Stomach smooth muscle (tissue), 2 donors: ENCODE results near the gene WWTR1.

Experiments
- H3K27ac ChIP-seq: one replicate; pipeline ENCODE4 v1.7.0; 2013; ENCODE audit warnings: mild to moderate bottlenecking, low read length, inconsistent platforms
- H3K27me3 ChIP-seq, 2 donors: one replicate each; pipeline ENCODE4 v1.7.0; 2013; ENCODE audit warnings: low read length in 2 of 2; ENCODE audit not compliant: insufficient read depth in 2 of 2, control insufficient read depth in 1 of 2
- H3K36me3 ChIP-seq, 2 donors: one replicate each; pipeline ENCODE4 v1.7.0; 2013; ENCODE audit warnings: low read length in 2 of 2; ENCODE audit not compliant: control insufficient read depth in 2 of 2, insufficient read depth in 2 of 2
- H3K4me1 ChIP-seq: one replicate; pipeline ENCODE4 v1.7.0; 2013; ENCODE audit warnings: low read length; ENCODE audit not compliant: control insufficient read depth, insufficient read depth
- H3K4me3 ChIP-seq, 2 donors: one replicate each; pipeline ENCODE4 v1.7.0; 2013; ENCODE audit warnings: low read length in 2 of 2
- H3K9ac ChIP-seq, 2 donors: one replicate each; pipeline ENCODE4 v1.7.0; 2013; ENCODE audit warnings: low read length in 2 of 2, mild to moderate bottlenecking in 1 of 2
- H3K9me3 ChIP-seq, 2 donors: one replicate each; pipeline ENCODE4 v1.7.0; 2013; ENCODE audit warnings: low read length in 2 of 2; ENCODE audit not compliant: control insufficient read depth in 2 of 2
- donor health status: healthy.
- donor health status: Pancreatic carcinoma.

The WWTR1 gene

DNA sequence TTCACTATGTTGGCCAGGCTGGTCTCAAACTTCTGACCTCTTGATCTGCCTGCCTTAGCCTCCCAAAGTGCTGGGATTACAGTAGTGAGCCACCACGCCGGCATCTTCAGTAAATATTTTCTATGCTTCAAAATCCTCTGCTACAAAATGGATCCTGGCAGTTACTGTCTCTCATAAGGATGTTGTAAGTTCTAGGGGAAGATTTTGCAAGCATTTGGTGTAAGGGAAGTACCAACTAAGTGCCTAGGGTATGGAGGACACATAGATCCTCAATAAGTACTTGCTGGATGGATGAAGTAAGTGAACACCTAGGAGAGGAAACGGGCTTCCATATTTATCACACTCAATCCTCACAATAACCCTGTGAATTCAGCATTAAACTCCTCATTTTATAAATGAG is 176.8 kb downstream of the WWTR1 start:
- Histone ChIP-seq H3K36me3 (no peaks in the 10 kb centered on the region), H3K9me3 (no peaks in the 10 kb centered on the region), H3K27ac (no peak overlapping the region), H3K4me1 (no peaks in the 10 kb centered on the region), H3K9ac (no peak overlapping the region), H3K4me3 (no peak overlapping the region), H3K27me3 (no peaks in the 10 kb centered on the region)

DNA sequence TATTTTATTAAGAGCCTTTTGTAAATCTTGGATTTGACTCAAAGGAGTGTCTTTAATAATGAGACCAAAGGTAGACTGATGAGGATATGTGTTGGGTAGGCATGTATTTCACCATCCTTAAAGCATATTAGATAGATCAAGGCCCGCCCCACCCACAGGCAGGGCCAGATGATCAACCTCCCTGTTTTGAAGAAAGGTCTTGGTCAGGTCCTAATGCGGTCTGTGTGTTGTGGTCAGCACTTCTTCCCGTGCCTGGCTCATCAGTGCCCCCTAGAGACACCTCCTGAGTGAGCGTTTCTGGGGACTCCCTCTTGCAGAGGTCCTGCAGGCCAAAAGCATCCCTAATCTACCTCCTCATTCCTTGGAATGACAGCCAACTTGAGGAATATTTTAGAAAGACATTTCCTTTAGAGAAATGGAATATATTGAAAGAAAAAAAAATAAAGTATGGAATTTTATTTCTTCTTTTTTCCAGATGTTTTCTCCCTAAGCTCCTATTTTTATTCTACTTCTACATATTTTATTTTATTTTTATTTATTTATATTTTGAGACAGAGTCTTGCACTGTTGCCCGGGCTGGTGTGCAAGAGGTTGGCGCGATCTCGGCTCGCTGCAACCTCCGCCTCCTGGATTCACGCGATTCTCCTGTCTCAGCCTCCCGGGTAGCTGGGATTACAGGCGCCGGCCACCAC is 177.4 kb downstream of the WWTR1 start:
- Histone ChIP-seq H3K4me3 (no peak overlapping the region), H3K9me3 (no peaks in the 10 kb centered on the region), H3K27ac (no peak overlapping the region), H3K9ac (no peak overlapping the region), H3K27me3 (no peaks in the 10 kb centered on the region), H3K4me1 (no peaks in the 10 kb centered on the region), H3K36me3 (no peaks in the 10 kb centered on the region)

- Histone ChIP-seq H3K27ac (no peak overlapping the region), H3K9ac (no peak overlapping the region), H3K4me1 (no peaks in the 10 kb centered on the region), H3K36me3 (no peaks in the 10 kb centered on the region), H3K4me3 (no peak overlapping the region), H3K27me3 (no peaks in the 10 kb centered on the region), H3K9me3 (no peaks in the 10 kb centered on the region)
Observed at GRCh38 chr3:149479621-149480325, 178.1 kb downstream of the WWTR1 start.

DNA sequence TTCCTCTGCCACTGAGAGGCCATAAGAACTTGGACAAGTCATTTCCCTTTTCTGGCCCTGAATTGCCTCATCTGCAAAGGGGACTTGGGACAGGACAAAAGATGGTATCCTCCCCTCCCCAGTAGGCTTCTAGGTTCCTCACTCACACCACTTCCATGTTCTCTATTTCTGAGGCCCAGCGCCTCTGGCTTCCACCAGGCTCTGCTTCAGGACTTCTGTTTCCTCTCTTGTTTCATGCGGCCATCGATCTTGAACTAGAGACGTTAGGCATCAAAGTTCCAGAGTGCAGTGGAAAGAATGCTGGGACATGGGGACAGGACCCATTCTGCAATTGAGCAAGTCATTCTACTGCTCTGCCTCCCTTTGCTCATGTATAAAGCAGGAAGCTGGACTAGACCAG is 181.6 kb downstream of the WWTR1 start:
- no peaks in the 10 kb centered on the region for H3K36me3 ChIP-seq
- H3K27me3 ChIP-seq, result no peaks in the 10 kb centered on the region
- no peak overlapping the region for H3K9ac ChIP-seq
- no peak overlapping the region for H3K4me3 ChIP-seq
- H3K4me1 ChIP-seq, result peaks cover 7% of the 10 kb centered on the region
- no peaks in the 10 kb centered on the region for H3K9me3 ChIP-seq
- no peak overlapping the region for H3K27ac ChIP-seq

DNA sequence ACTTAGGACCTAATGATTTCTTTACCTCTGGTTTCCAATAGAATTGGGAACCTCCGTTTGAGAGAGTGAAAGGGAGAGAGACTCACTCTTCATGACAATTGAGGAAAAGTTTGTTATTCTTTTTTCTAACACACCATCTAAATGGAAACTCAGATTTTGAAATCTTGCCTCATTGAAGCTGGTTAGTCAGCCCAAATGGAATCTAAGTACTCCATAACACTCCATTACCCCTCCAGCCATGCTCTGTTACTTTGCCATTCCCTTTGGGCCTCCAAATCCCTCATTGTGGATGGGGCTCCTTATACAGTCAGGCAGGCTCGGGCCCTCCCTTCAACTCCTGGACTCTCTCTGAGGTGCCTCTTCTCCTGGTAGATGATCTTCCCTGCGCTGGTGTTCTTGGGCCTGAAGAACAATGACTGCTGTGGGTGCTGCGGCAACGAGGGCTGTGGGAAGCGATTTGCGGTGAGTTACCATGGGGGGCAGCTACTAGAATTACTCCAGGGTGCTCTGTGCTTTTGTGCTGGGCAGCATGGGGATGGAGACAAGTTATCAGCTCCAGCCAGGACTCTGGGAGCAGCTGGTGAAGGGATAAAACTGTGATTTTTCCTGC is 182.3 kb downstream of the WWTR1 start:
- H3K4me3 ChIP-seq, result no peak overlapping the region
- no peaks in the 10 kb centered on the region for H3K36me3 ChIP-seq
- peaks cover 7% of the 10 kb centered on the region for H3K4me1 ChIP-seq
- H3K9ac ChIP-seq, result no peak overlapping the region
- H3K27ac ChIP-seq, result no peak overlapping the region
- H3K27me3 ChIP-seq, result no peaks in the 10 kb centered on the region
- H3K9me3 ChIP-seq, result no peaks in the 10 kb centered on the region

GRCh38 chr3:149474250-149474817 is 183.5 kb downstream of the WWTR1 start, which contains the start of gene TM4SF4:
TM4SF4 (plus strand) TSS chr3:149474697; CDS start chr3:149474878, 181 bp downstream.
- Histone ChIP-seq H3K27me3 (no peaks in the 10 kb centered on the region), H3K9ac (no peak within 1 kb of the TSS), H3K27ac (no peak within 1 kb of the TSS), H3K36me3 (no peaks in the 10 kb centered on the region), H3K4me1 (peaks cover 7% of the 10 kb centered on the region), H3K4me3 (no peak within 1 kb of the TSS), H3K9me3 (no peaks in the 10 kb centered on the region)

- Histone ChIP-seq H3K4me3 (no peak overlapping the region), H3K36me3 (no peaks in the 10 kb centered on the region), H3K9me3 (no peaks in the 10 kb centered on the region), H3K27ac (no peak overlapping the region), H3K27me3 (no peaks in the 10 kb centered on the region), H3K4me1 (peaks cover 7% of the 10 kb centered on the region), H3K9ac (no peak overlapping the region)
Observed at GRCh38 chr3:149473357-149474249, 184.2 kb downstream of the WWTR1 start.

- H3K4me1 ChIP-seq, result peaks cover 7% of the 10 kb centered on the region
- no peak overlapping the region for H3K27ac ChIP-seq
- no peak overlapping the region for H3K9ac ChIP-seq
- H3K36me3 ChIP-seq, result no peaks in the 10 kb centered on the region
- H3K27me3 ChIP-seq, result no peaks in the 10 kb centered on the region
- no peaks in the 10 kb centered on the region for H3K9me3 ChIP-seq
- H3K4me3 ChIP-seq, result no peak overlapping the region
Observed at GRCh38 chr3:149472030-149472797, 185.6 kb downstream of the WWTR1 start.

- no peak overlapping the region for H3K27ac ChIP-seq
- H3K4me3 ChIP-seq, result no peak overlapping the region
- no peaks in the 10 kb centered on the region for H3K36me3 ChIP-seq
- H3K9me3 ChIP-seq, result no peaks in the 10 kb centered on the region
- no peak overlapping the region for H3K9ac ChIP-seq
- peaks cover 7% of the 10 kb centered on the region for H3K4me1 ChIP-seq
- no peaks in the 10 kb centered on the region for H3K27me3 ChIP-seq
Observed at GRCh38 chr3:149470381-149470780, 187.4 kb downstream of the WWTR1 start.
